Loucy (cell line): ENCODE results near the gene BDKRB1.

Experiments used
- CTCF ChIP-seq: fragments of 200-600 bp; sonication (generic); conservative IDR thresholded peaks from 2 replicates; pipeline ENCODE4 v1.5.1; 2014; ENCODE audit warnings: mild to moderate bottlenecking, antibody characterized with exemption, low read length
- EZH2phosphoT487 ChIP-seq: fragments of 200-600 bp; IDR thresholded peaks from 2 replicates; pipeline ENCODE4 v1.6.1; 2018; ENCODE audit warnings: antibody characterized with exemption, mild to moderate bottlenecking, moderate library complexity, borderline replicate concordance

GRCh38 chr14:96229315-96229714 is 26.7 kb upstream of the BDKRB1 start:
- TF ChIP-seq CTCF (no peak), EZH2phosphoT487 (no peak)
